ENCODE data around the gene TMIE.

The TMIE gene

DNA sequence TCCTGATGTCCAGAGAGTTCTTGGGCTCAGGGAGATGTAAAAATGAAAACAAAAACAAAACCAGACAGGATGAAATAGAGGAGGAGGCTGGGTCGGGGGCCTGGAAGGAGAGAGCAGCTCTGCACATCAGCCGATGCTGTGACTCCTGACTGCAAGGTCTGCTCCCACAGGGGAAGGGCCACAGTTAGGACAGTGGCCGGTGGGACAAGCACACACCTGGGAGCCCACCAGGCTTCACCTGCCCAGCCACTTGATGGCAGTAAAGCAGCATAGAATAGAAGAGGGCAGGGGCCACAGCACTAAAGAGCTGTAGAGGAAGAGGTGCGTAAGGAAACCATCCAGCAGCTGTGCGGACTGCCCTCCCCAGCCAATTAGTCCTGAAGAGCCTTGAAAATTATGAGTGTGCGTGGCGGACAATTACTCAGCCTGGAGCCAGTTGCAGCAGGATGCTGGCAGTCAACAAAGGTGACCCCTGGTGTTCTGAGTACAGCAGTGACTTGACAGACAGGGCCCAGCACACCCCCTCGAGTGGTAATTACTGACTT lies 37.5 kb upstream of the TMIE start:
- Histone ChIP-seq H3K27me3 (no peaks in the 10 kb centered on the region), H3K9ac (no peak overlapping the region), H3K36me3 (no peaks in the 10 kb centered on the region), H3K9me3 (no peaks in the 10 kb centered on the region), H3K4me3 (no peak overlapping the region), H3K4me2 (no peak overlapping the region), H3K4me1 (peaks cover 40% of the 10 kb centered on the region), H3K27ac (no peak overlapping the region), H4K20me1 (no peaks in the 10 kb centered on the region)
- no peak for TF ChIP-seq Cebpa-rat (IDR thresholded peaks at IDR 0.05)

DNA sequence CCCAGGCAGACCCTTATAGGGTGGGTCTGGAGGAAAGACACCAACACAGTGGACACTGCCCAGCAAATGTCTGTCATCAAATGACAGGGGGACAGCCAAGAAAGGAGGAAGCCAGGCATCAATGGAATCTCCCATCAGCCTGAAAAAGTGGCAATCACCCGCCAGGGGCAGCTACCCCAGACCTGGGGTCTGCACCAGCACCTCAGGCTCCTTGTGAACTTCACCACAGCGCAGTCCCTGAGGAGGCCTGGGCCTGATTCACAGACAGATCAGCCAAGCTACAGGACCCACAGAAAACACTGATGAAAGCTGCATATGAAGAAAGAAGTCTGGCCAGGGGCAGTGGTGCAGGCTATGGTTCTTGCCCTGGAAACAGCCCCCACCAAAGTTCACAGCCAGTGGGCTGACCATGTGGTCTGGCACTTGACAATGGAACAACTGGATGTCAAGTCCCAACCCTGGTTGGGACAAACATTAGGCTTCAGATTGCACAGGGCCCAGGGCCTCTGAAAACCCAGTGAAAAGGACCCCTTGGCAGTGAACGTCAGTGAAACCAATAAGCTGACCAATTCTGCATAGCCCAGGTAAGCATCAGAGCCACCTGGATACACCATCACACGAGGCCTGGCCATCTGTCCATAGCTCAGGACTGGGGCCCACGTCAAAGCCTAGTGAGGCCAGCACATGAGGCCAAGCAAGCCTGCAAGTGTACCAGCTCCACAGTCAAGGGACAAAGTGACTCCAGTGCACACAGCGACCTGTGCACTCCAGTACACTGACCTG lies 36.8 kb upstream of the TMIE start:
- H3K9ac ChIP-seq = no peak overlapping the region
- no peak for TF ChIP-seq Cebpa-rat (IDR thresholded peaks at IDR 0.05)
- no peak overlapping the region for H3K27ac ChIP-seq
- H3K9me3 ChIP-seq = no peaks in the 10 kb centered on the region
- H4K20me1 ChIP-seq = no peaks in the 10 kb centered on the region
- H3K4me3 ChIP-seq = no peak overlapping the region
- peaks cover 33% of the 10 kb centered on the region for H3K4me1 ChIP-seq
- no peak overlapping the region for H3K4me2 ChIP-seq
- H3K27me3 ChIP-seq = no peaks in the 10 kb centered on the region
- no peaks in the 10 kb centered on the region for H3K36me3 ChIP-seq

DNA sequence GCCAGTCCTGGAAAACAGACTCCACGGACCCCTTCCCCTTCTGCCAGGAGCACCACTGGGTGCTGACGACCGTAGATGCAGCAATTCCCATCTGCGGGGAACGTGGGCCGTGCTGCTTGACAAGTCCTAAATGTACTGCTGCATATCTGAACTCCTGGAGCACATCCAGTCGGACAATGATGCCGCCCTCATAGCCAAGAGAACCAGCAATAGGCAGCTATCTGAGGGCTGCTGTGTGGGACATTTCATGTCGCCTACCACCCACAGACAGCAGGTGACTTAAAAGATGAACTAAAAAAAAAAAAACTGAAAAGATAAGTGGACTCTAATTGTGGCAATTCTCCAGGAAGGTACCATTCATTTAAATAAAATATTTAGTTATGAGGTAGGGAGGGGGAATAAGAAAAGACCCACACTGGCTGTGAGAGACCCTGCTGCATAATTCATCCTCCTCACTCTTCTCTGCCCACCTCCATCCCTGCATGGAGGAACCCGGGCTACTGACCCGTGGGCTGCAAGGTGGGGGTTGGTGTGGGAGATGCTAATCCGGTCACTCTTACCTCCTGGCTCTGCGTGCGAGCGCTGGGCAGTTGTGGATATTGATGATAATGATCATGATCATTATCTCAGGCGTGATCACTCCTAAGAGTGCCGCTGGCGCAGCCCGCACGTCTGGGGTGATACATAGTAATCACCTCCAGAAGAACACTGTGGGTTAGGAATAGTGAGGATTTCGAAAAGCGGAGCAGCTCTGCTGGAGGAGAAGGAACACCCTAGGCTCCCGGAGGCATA lies 36.0 kb upstream of the TMIE start:
- Histone ChIP-seq H3K4me3 (no peak overlapping the region), H3K4me2 (no peak overlapping the region), H3K27ac (no peak overlapping the region), H3K4me1 (peaks cover 25% of the 10 kb centered on the region), H4K20me1 (no peaks in the 10 kb centered on the region), H3K9me3 (no peaks in the 10 kb centered on the region), H3K27me3 (no peaks in the 10 kb centered on the region), H3K36me3 (no peaks in the 10 kb centered on the region), H3K9ac (no peak overlapping the region)
- no peak for TF ChIP-seq Cebpa-rat (IDR thresholded peaks at IDR 0.05)

DNA sequence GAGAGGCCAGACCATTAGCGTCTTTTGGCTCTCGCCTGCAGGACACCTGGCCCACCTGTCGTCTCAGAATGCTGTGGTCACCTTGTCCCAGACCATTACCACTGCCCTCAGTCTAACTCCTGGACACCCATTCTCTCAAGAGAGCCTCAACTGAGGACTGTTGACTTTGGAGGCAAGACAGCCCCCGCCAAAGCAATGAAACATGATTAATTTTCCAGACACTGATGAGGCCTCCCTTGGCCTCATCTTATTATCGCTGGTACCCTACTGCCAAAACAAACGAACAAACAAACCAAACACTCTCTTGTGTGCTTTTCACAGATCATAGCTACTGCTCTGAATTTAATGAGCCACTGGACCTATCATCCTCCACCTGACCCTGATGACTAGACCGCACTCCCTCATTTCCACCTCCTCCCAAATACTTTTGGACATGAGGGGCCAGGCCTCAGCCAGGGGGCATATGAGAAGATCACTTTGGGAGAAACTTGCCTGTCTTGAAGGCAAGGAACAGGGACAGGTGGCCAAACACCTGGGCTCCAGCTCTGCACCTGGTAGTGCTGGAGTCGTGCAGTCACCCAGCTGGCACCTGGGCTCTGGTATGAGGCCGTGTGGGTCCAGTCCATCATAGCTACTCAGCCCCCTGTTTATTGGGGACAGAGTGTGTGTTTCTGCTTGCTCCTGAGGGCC lies 35.3 kb upstream of the TMIE start:
- no peaks in the 10 kb centered on the region for H3K36me3 ChIP-seq
- peaks cover 25% of the 10 kb centered on the region for H3K4me1 ChIP-seq
- H3K9me3 ChIP-seq = no peaks in the 10 kb centered on the region
- no peaks in the 10 kb centered on the region for H3K27me3 ChIP-seq
- no peak overlapping the region for H3K27ac ChIP-seq
- no peak overlapping the region for H3K9ac ChIP-seq
- no peak overlapping the region for H3K4me3 ChIP-seq
- H4K20me1 ChIP-seq = no peaks in the 10 kb centered on the region
- TF ChIP-seq Cebpa-rat (IDR thresholded peaks at IDR 0.05) = no peak
- no peak overlapping the region for H3K4me2 ChIP-seq

DNA sequence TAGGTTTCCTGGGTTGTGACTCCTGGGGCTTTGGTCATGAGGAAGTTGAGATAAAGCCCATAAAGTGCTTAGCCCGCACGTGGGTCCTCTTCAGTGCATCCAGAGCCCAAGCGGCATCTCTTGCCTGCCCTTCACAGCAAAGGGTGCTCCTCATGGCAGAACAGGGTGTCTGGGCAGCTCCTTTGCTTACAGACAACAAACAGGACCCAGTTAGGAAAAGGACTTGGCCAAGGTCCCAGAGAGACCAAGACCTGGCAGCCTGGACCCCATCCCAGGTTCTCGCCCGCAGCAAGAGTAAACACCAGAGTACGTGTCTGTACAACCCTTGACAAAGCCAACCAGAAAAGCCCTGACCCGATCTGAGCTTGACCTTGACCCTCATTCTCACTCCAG lies 34.7 kb upstream of the TMIE start:
- Histone ChIP-seq H4K20me1 (no peaks in the 10 kb centered on the region), H3K36me3 (no peaks in the 10 kb centered on the region), H3K4me2 (no peak overlapping the region), H3K4me1 (peaks cover 24% of the 10 kb centered on the region), H3K9ac (no peak overlapping the region), H3K27me3 (no peaks in the 10 kb centered on the region), H3K4me3 (no peak overlapping the region), H3K27ac (no peak overlapping the region), H3K9me3 (no peaks in the 10 kb centered on the region)
- TF ChIP-seq Cebpa-rat (IDR thresholded peaks at IDR 0.05) = no peak

DNA sequence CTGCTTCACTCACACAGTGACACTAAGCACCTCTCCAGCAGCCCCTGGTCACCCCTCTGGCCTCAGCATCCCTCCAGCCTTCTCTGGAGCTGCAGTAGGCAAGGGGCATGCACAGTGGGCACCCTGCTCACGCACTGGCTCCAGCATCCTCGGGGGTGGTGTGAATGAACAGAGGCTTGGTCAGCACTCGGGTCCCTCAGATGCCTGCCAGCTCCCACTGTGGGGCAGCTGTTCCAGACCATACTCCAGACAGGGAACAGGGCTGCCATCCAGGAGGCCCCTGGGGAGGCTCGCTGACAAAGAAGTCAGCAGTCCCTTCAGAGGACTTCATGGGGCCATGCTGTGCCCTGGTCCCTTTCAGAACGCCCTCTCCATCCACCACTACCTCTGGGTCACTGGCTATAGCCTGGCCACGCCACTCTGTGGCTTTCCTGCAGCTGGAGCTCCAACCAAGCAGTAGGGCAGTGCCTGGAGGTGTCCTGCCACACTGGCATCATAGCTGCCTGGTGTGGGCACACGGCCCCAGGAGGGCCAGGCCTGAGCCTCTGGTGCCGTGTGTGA lies 34.1 kb upstream of the TMIE start:
- no peak for TF ChIP-seq Cebpa-rat (IDR thresholded peaks at IDR 0.05)
- no peaks in the 10 kb centered on the region for H4K20me1 ChIP-seq
- H3K4me1 ChIP-seq = peaks cover 24% of the 10 kb centered on the region
- no peaks in the 10 kb centered on the region for H3K9me3 ChIP-seq
- no peaks in the 10 kb centered on the region for H3K27me3 ChIP-seq
- no peak overlapping the region for H3K4me2 ChIP-seq
- no peak overlapping the region for H3K4me3 ChIP-seq
- H3K27ac ChIP-seq = no peak overlapping the region
- H3K9ac ChIP-seq = no peak overlapping the region
- H3K36me3 ChIP-seq = no peaks in the 10 kb centered on the region

DNA sequence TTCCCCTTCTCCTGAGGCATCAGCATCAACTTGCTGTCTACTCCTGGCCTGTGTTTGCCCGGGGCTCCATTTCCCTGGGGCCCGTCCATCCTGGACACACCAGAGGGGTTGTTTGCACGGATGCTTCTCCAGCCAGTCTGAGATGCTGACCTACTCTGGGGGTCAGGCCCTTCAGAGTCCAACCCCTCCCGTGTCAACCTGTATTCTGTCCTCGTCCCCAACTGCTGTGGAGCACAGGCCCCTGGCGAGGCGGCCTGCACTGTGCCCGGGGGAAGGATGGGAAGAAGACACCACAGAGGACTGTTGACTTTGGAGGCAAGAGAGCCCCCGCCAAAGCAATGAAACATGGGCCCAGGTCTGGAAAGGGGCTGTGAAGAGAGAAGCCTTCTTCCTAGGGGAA lies 33.5 kb upstream of the TMIE start:
- TF ChIP-seq Cebpa-rat (IDR thresholded peaks at IDR 0.05) = no peak
- Histone ChIP-seq H3K4me2 (no peak overlapping the region), H4K20me1 (no peaks in the 10 kb centered on the region), H3K36me3 (no peaks in the 10 kb centered on the region), H3K27ac (no peak overlapping the region), H3K9ac (no peak overlapping the region), H3K27me3 (no peaks in the 10 kb centered on the region), H3K4me1 (peaks cover 24% of the 10 kb centered on the region), H3K9me3 (no peaks in the 10 kb centered on the region), H3K4me3 (no peak overlapping the region)

DNA sequence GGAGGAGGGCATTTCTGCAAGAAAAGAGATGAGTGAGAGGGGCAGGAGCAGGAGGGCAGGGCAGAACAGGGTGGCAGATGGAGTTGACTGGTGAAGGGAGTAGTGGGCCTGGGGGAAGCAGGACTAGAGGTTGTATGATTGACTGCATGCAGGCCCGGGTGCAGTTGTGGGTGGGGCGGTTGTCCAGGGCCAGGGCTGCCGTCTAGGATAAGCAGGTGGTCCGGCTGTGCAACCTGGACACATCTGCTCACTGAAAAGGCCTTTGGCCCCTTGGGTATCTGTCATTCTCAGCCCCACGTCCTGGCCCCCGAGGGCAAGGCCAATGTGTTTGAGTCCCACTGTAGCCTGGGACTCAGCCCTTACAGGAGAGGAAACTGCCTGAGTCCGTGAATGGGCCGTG lies 33.1 kb upstream of the TMIE start:
- H3K9ac ChIP-seq = no peak overlapping the region
- no peak overlapping the region for H3K4me3 ChIP-seq
- TF ChIP-seq Cebpa-rat (IDR thresholded peaks at IDR 0.05) = no peak
- no peak overlapping the region for H3K4me2 ChIP-seq
- no peak overlapping the region for H3K27ac ChIP-seq
- no peaks in the 10 kb centered on the region for H3K9me3 ChIP-seq
- H4K20me1 ChIP-seq = no peaks in the 10 kb centered on the region
- peaks cover 24% of the 10 kb centered on the region for H3K4me1 ChIP-seq
- H3K27me3 ChIP-seq = no peaks in the 10 kb centered on the region
- no peaks in the 10 kb centered on the region for H3K36me3 ChIP-seq

DNA sequence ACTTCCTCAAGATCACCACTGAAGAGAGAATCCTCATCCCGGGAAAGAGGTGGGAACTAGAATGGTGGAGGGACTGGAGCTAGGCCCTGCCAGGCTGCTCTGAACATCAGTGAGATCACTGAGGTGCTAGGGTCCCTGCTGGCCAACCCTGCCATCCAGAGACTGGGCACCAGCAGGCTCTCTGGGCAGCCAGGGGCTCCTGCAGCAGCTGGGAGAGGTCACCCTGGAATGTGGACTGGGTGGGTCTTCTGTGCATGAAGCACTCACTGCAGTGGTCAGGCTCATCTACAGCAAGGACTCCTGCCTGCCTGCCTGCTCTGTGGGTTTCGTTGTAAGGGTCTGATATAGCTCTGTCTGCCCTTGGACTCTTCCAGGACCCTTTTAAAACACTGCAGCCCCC lies 32.6 kb upstream of the TMIE start:
- H3K4me1 ChIP-seq = peaks cover 22% of the 10 kb centered on the region
- no peaks in the 10 kb centered on the region for H3K27me3 ChIP-seq
- no peak overlapping the region for H3K4me3 ChIP-seq
- no peaks in the 10 kb centered on the region for H3K9me3 ChIP-seq
- no peak overlapping the region for H3K4me2 ChIP-seq
- TF ChIP-seq Cebpa-rat (IDR thresholded peaks at IDR 0.05) = no peak
- no peak overlapping the region for H3K9ac ChIP-seq
- no peaks in the 10 kb centered on the region for H3K36me3 ChIP-seq
- H3K27ac ChIP-seq = no peak overlapping the region
- H4K20me1 ChIP-seq = no peaks in the 10 kb centered on the region
